Hepatocyte (in vitro differentiated cells): ENCODE measurements around the gene CPM. TPM values are rescaled to one million over a fixed set of nuclear protein-coding genes. Genes with fewer than 3 reads are reported as not detected.

Source experiments
- DNase-seq: peaks from one replicate; pipeline ENCODE4 v3.0.0-alpha.2; 2016; ENCODE audit warnings: low spot score
- H2AFZ ChIP-seq: fragments of 200-600 bp; sonication (generic); 2 replicates; pipeline ENCODE4 v1.6.0; 2016; ENCODE audit warnings: antibody characterized with exemption, mild to moderate bottlenecking
- H3K27ac ChIP-seq: fragments of 200-600 bp; sonication (generic); 2 replicates; pipeline ENCODE4 v1.5.1; 2016; ENCODE audit warnings: mild to moderate bottlenecking
- H3K27me3 ChIP-seq: fragments of 200-600 bp; sonication (generic); 2 replicates; pipeline ENCODE4 v1.6.1; 2016
- H3K36me3 ChIP-seq: fragments of 200-600 bp; sonication (generic); replicated peaks from 2 replicates; pipeline ENCODE4 v1.5.1; 2016; ENCODE audit warnings: low read depth; ENCODE audit not compliant: insufficient read depth
- H3K4me1 ChIP-seq: fragments of 200-600 bp; sonication (generic); 2 replicates; pipeline ENCODE4 v1.5.1; 2016; ENCODE audit warnings: mild to moderate bottlenecking, moderate library complexity; ENCODE audit not compliant: insufficient read depth
- H3K4me2 ChIP-seq: fragments of 200-600 bp; sonication (generic); 2 replicates; pipeline ENCODE4 v1.6.0; 2016
- H3K4me3 ChIP-seq: fragments of 200-600 bp; sonication (generic); 2 replicates; pipeline ENCODE4 v1.5.1; 2016; ENCODE audit warnings: mild to moderate bottlenecking
- H3K79me2 ChIP-seq: fragments of 200-600 bp; sonication (generic); 2 replicates; pipeline ENCODE4 v1.6.0; 2017; ENCODE audit warnings: mild to moderate bottlenecking
- H3K9me2 ChIP-seq: fragments of 200-600 bp; sonication (generic); replicated peaks from 2 replicates; pipeline ENCODE4 v1.6.0; 2017; ENCODE audit warnings: mild to moderate bottlenecking; ENCODE audit not compliant: insufficient read depth
- H3K9me3 ChIP-seq: fragments of 200-600 bp; sonication (generic); 2 replicates; pipeline ENCODE4 v1.5.1; 2016; ENCODE audit warnings: low read depth, mild to moderate bottlenecking
- H4K20me1 ChIP-seq: fragments of 200-600 bp; sonication (generic); 2 replicates; pipeline ENCODE4 v1.6.0; 2016; ENCODE audit warnings: mild to moderate bottlenecking; ENCODE audit not compliant: insufficient read depth, poor library complexity, severe bottlenecking
- EZH2 ChIP-seq: fragments of 200-600 bp; sonication (generic); IDR thresholded peaks from 2 replicates; pipeline ENCODE4 v1.6.1; 2016; ENCODE audit warnings: antibody characterized with exemption, mild to moderate bottlenecking, borderline replicate concordance
- EZH2phosphoT487 ChIP-seq: fragments of 200-600 bp; sonication (generic); IDR thresholded peaks from one replicate; pipeline ENCODE4 v1.6.1; 2018; ENCODE audit warnings: antibody characterized with exemption, mild to moderate bottlenecking, low read depth, moderate library complexity; ENCODE audit not compliant: unreplicated experiment, severe bottlenecking
- WGBS: methylation state at CpG from one replicate; pipeline ENCODE4 v1.1.6; 2016; ENCODE audit warnings: low lambda C conversion rate; ENCODE audit errors: missing lambda C conversion rate; 5-methylcytosine and 5-hydroxymethylcytosine counted together
- polyA plus RNA-seq: library from polyadenylated mRNA; unstranded; fragments of >200 nt; fragmentation: Nextera tagmentation; extraction: Ambion mirVana; gene quantifications from 2 replicates; pipeline ENCODE4 v1.2.1, GENCODE V29; 2016
- total RNA-seq: library from RNA; depleted of rRNA; stranded (reverse); fragments of >200 nt; gene quantifications from 2 replicates; pipeline ENCODE4 v1.2.3, GENCODE V29; 2014
- TF ChIP-seq, protein P1 (sequence below): fragments of 200-600 bp; sonication (generic); IDR thresholded peaks from 2 replicates; pipeline ENCODE4 v1.5.1; 2016; ENCODE audit warnings: antibody characterized with exemption, mild to moderate bottlenecking; ENCODE audit not compliant: poor library complexity

The CPM gene
- total and polyA plus RNA-seq, 2 experiments from 2014 or later, result 26.8 to 28.0 TPM

DNA sequence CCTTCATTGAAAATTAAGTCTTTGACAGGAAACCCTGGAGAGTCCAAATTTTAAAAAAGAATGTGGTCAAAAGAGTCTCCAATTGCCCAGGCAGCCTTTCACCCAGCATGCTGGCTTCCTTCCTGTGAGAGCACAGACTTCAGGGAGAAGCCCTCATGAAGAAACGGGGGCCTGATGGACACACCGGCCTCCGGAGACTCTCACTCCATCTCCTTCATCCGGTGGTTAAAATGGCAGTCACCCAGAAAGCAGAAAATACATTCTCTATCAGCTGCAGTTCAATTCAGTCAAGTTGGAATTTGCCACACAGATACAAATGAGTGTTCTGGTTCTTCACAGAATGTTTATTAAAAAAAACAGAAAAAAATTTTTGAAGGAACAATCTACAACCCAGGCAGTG lies 56.5 kb downstream of the CPM start:
- Histone ChIP-seq H4K20me1 (no peaks in the 10 kb centered on the region), H3K9me3 (no peaks in the 10 kb centered on the region), H2AFZ (no peak overlapping the region), H3K4me3 (no peak overlapping the region), H3K79me2 (no peaks in the 10 kb centered on the region), H3K27me3 (no peaks in the 10 kb centered on the region), H3K9me2 (no peaks in the 10 kb centered on the region), H3K27ac (no peak overlapping the region), H3K36me3 (no peaks in the 10 kb centered on the region), H3K4me1 (no peaks in the 10 kb centered on the region), H3K4me2 (no peak overlapping the region)
- no peak for DNase-seq
- WGBS, result 71% methylated on average over 4 of the region's 4 CpGs
- TF ChIP-seq EZH2 (no peak), EZH2phosphoT487 (no peak)
- TF ChIP-seq, protein P1, sequence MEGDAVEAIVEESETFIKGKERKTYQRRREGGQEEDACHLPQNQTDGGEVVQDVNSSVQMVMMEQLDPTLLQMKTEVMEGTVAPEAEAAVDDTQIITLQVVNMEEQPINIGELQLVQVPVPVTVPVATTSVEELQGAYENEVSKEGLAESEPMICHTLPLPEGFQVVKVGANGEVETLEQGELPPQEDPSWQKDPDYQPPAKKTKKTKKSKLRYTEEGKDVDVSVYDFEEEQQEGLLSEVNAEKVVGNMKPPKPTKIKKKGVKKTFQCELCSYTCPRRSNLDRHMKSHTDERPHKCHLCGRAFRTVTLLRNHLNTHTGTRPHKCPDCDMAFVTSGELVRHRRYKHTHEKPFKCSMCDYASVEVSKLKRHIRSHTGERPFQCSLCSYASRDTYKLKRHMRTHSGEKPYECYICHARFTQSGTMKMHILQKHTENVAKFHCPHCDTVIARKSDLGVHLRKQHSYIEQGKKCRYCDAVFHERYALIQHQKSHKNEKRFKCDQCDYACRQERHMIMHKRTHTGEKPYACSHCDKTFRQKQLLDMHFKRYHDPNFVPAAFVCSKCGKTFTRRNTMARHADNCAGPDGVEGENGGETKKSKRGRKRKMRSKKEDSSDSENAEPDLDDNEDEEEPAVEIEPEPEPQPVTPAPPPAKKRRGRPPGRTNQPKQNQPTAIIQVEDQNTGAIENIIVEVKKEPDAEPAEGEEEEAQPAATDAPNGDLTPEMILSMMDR, result no peak

DNA sequence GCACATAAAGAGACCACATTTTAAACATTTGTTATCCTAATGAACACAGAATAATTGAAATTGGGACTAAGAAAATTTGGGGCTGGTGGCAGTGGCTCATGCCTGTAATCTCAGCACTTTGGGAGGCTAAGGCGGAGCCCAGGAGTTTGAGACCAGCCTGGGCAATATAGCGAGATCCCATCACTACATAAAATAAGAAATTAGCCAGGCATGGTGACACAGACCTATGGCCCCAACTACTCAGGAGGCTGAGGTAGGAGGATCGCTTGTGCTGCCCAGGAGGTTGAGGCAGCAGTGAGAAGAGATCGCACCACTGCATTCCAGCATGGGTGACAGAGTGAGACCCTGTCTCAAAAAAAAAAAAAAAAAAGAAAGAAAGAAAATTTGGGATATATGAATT lies 59.7 kb downstream of the CPM start:
- Histone ChIP-seq H3K9me2 (no peaks in the 10 kb centered on the region), H3K4me2 (no peak overlapping the region), H3K4me1 (no peaks in the 10 kb centered on the region), H3K27me3 (no peaks in the 10 kb centered on the region), H3K27ac (no peak overlapping the region), H3K79me2 (no peaks in the 10 kb centered on the region), H3K36me3 (no peaks in the 10 kb centered on the region), H4K20me1 (no peaks in the 10 kb centered on the region), H3K9me3 (no peaks in the 10 kb centered on the region), H3K4me3 (no peak overlapping the region), H2AFZ (no peak overlapping the region)
- WGBS, result 83% methylated on average over 4 of the region's 4 CpGs
- TF ChIP-seq, protein P1, result no peak
- no peak for TF ChIP-seq EZH2phosphoT487
- TF ChIP-seq EZH2, result no peak
- DNase-seq, result no peak

DNA sequence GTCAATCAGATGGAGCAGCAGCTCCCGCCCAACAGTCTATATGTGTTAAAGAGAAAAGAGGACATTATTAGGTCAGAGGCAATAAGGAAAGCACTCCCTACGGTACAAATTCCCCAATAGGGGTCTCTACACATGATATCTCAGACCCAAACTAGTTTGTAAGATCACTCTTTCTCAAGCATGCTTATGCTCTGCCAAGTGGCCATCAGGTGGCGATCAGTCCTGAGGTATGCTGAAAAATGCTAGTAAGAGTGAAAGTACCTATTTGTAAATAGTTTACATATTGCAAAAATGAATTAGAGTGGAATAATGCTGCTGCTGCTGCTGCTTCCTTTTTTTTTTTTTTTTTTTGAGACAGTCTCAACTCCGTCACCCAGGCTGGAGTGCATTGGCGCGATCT lies 61.0 kb downstream of the CPM start:
- H3K9me3 ChIP-seq, result no peaks in the 10 kb centered on the region
- no peaks in the 10 kb centered on the region for H3K79me2 ChIP-seq
- no peak overlapping the region for H3K4me3 ChIP-seq
- H3K4me2 ChIP-seq, result no peak overlapping the region
- WGBS, result 85% methylated on average over 6 of the region's 6 CpGs
- DNase-seq, result no peak
- TF ChIP-seq, protein P1, result peak; percentile 33
- TF ChIP-seq EZH2 (no peak), EZH2phosphoT487 (no peak)
- no peak overlapping the region for H3K27ac ChIP-seq
- no peaks in the 10 kb centered on the region for H3K4me1 ChIP-seq
- no peak overlapping the region for H2AFZ ChIP-seq
- H3K27me3 ChIP-seq, result no peaks in the 10 kb centered on the region
- no peaks in the 10 kb centered on the region for H4K20me1 ChIP-seq
- no peaks in the 10 kb centered on the region for H3K9me2 ChIP-seq
- no peaks in the 10 kb centered on the region for H3K36me3 ChIP-seq

DNA sequence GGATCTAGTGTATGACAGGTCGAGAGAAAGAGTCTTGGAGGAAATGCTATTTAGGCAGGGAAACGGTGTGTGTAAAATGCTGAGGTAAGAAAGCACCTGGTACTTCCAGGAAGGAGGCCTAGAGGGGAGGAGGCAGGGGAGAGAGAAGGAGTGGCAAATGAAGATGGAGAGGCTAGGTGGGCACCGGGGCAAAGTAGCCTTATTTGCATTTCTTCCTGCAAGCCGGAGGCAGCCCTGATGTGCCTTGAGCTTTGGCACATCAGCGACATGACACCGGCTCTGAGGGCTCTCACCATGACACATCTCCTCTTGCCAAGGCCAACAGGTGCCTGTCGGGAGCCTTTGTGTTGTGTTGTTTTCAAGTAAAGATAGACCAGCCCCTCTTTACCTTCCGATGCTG lies 61.6 kb downstream of the CPM start:
- no peaks in the 10 kb centered on the region for H3K27me3 ChIP-seq
- no peaks in the 10 kb centered on the region for H3K9me3 ChIP-seq
- TF ChIP-seq EZH2phosphoT487 (no peak), EZH2 (no peak)
- TF ChIP-seq, protein P1, result no peak

More for the DNA sequence above, 61.6 kb downstream of the CPM start:
- H3K4me1 ChIP-seq, result no peaks in the 10 kb centered on the region
- H3K36me3 ChIP-seq, result no peaks in the 10 kb centered on the region
- H3K79me2 ChIP-seq, result no peaks in the 10 kb centered on the region
- no peak overlapping the region for H3K4me3 ChIP-seq
- H3K4me2 ChIP-seq, result no peak overlapping the region
- no peak overlapping the region for H3K27ac ChIP-seq
- H4K20me1 ChIP-seq, result no peaks in the 10 kb centered on the region
- no peaks in the 10 kb centered on the region for H3K9me2 ChIP-seq
- WGBS, result 84% methylated on average over 8 of the region's 8 CpGs
- DNase-seq, result no peak
- no peak overlapping the region for H2AFZ ChIP-seq
